Esophagus muscularis mucosa (tissue), 3 donors: ENCODE measurements around the gene AMIGO3.
"Not testable (repeated sequence)": the region's sequence is repeated elsewhere in the genome, so short reads cannot be mapped to it uniquely, and the experiment has no call there.

ENCODE experiments used
- POLR2A ChIP-seq: fragments of 450-650 bp; IDR thresholded peaks from one replicate; pipeline ENCODE4 v1.6.1; 2017; ENCODE audit warnings: antibody characterized with exemption, moderate library complexity, mild to moderate bottlenecking, low read depth
- TF ChIP-seq, protein P1 (sequence below), 3 experiments: fragments of 200-600 bp in 2 of 3; fragments of 450-650 bp in 1 of 3; sonication (generic) in 2 of 3; IDR thresholded peaks; one replicate each; pipeline ENCODE4 v1.5.1; 2017 to 2019; ENCODE audit warnings: antibody characterized with exemption in 3 of 3, mild to moderate bottlenecking in 2 of 3, moderate library complexity in 1 of 3

DNA sequence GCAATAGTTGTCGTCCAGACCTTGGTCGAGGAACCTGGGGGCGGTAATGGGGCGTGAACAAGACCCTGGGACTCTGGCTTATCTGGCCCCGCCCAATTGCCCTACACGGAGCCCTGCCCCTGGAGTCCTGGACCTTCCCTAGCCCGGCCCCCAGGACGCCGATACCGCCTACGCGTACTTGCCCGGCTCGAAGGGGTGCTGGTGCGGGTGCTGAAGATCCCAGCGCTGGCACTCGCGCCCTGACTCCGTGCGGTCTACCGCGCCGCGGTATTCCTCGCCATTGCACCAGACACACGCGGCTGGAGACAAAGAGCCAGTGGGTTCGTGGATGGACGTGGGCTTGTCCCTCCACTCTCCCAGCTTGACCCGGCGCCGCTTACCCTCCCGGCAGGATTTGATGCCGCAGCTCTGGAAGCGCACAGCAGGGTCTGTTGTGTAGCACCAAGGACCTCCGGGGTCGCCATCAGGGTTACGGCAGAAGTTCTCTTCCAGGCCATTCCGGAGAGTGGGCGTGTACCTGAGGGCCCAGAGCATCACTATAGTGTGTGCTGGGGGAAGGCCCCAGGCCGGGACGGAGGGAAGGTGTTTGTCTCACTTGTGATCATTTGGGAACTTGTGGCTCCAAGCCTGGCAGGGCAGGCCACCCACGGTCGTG lies 32.6 kb downstream of the AMIGO3 start:
- TF ChIP-seq, protein P1, sequence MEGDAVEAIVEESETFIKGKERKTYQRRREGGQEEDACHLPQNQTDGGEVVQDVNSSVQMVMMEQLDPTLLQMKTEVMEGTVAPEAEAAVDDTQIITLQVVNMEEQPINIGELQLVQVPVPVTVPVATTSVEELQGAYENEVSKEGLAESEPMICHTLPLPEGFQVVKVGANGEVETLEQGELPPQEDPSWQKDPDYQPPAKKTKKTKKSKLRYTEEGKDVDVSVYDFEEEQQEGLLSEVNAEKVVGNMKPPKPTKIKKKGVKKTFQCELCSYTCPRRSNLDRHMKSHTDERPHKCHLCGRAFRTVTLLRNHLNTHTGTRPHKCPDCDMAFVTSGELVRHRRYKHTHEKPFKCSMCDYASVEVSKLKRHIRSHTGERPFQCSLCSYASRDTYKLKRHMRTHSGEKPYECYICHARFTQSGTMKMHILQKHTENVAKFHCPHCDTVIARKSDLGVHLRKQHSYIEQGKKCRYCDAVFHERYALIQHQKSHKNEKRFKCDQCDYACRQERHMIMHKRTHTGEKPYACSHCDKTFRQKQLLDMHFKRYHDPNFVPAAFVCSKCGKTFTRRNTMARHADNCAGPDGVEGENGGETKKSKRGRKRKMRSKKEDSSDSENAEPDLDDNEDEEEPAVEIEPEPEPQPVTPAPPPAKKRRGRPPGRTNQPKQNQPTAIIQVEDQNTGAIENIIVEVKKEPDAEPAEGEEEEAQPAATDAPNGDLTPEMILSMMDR (IDR thresholded peaks at IDR 0.05), result not testable (repeated sequence)
- not testable (repeated sequence) for TF ChIP-seq POLR2A
